PFSK-1 (cell line): ENCODE measurements around the gene IFNA5.

Experiments
- FOXP2 ChIP-seq: optimal IDR thresholded peaks from 2 replicates; pipeline ENCODE3; 2011; ENCODE audit warnings: borderline replicate concordance, control low read depth, inconsistent platforms; ENCODE audit not compliant: insufficient read depth; ENCODE audit errors: extremely low read length, extremely low read depth
- POLR2AphosphoS5 ChIP-seq: IDR thresholded peaks from 2 replicates; pipeline ENCODE4 v1.6.1; 2012; ENCODE audit warnings: low read depth, mild to moderate bottlenecking, control low read depth, low read length, moderate library complexity
- SIN3A ChIP-seq: IDR thresholded peaks from 2 replicates; pipeline ENCODE4 v1.6.1; 2012; ENCODE audit warnings: mild to moderate bottlenecking, low read length, moderate library complexity, borderline replicate concordance; ENCODE audit not compliant: insufficient read depth
- TAF1 ChIP-seq: IDR thresholded peaks from 2 replicates; pipeline ENCODE4 v1.6.1; 2012; ENCODE audit warnings: low read length, control low read depth, borderline replicate concordance; ENCODE audit not compliant: insufficient read depth
- TF ChIP-seq, protein P1 (sequence below), 2 experiments: IDR thresholded peaks; 2 replicates each; pipeline versions ENCODE4 v1.6.1 to v1.8.0; 2011 to 2012; ENCODE audit warnings: low read depth in 2 of 2, low read length in 2 of 2, control low read depth in 1 of 2, inconsistent platforms in 1 of 2, mild to moderate bottlenecking in 1 of 2, moderate library complexity in 1 of 2; ENCODE audit not compliant: insufficient read depth in 1 of 2

DNA sequence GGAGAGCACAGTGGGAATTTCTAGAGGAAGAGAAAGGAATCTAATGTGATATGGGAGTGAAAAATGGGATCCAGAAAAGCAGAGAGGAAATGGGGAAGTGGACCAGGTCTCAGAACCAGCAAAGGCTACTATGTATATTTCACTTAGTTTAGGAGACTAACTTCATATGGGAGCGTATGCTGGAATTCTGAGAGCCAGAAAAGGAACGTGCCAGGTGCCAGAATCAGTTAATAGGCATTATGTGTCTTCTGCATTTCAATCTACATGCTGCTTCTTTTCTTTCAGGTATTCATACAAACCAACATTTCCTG is 36.8 kb downstream of the IFNA5 start:
- TF ChIP-seq POLR2AphosphoS5 (no peak), TAF1 (no peak), SIN3A (no peak), FOXP2 (no peak)
- TF ChIP-seq, protein P1, sequence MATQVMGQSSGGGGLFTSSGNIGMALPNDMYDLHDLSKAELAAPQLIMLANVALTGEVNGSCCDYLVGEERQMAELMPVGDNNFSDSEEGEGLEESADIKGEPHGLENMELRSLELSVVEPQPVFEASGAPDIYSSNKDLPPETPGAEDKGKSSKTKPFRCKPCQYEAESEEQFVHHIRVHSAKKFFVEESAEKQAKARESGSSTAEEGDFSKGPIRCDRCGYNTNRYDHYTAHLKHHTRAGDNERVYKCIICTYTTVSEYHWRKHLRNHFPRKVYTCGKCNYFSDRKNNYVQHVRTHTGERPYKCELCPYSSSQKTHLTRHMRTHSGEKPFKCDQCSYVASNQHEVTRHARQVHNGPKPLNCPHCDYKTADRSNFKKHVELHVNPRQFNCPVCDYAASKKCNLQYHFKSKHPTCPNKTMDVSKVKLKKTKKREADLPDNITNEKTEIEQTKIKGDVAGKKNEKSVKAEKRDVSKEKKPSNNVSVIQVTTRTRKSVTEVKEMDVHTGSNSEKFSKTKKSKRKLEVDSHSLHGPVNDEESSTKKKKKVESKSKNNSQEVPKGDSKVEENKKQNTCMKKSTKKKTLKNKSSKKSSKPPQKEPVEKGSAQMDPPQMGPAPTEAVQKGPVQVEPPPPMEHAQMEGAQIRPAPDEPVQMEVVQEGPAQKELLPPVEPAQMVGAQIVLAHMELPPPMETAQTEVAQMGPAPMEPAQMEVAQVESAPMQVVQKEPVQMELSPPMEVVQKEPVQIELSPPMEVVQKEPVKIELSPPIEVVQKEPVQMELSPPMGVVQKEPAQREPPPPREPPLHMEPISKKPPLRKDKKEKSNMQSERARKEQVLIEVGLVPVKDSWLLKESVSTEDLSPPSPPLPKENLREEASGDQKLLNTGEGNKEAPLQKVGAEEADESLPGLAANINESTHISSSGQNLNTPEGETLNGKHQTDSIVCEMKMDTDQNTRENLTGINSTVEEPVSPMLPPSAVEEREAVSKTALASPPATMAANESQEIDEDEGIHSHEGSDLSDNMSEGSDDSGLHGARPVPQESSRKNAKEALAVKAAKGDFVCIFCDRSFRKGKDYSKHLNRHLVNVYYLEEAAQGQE (IDR thresholded peaks at IDR 0.05; ENCODE audit: insufficient read depth in 1 of 2, low read depth in 2 of 2, low read length in 2 of 2): no peak
